Measurements from ENCODE around the gene DMXL2. TPM values are rescaled to one million over a fixed set of nuclear protein-coding genes. Genes with fewer than 3 reads are reported as not detected.
"Not testable (repeated sequence)": the region's sequence is repeated elsewhere in the genome, so short reads cannot be mapped to it uniquely, and the experiment has no call there.

DMXL2 gene
- total RNA-seq, 2 experiments from 2014 or later: 8.7 to 11.8 TPM

- POLR2A ChIA-PET: no interaction called here
- H3K36me3 Mint-ChIP-seq: no peaks in the 10 kb centered on the region
Observed at GRCh38 chr15:51425517-51426040, 197.0 kb downstream of the DMXL2 start.

GRCh38 chr15:51424780-51425179 is 197.8 kb downstream of the DMXL2 start:
- Mint-ChIP-seq H3K4me1 (no peaks in the 10 kb centered on the region), H3K36me3 (no peaks in the 10 kb centered on the region), H3K9me3 (no peaks in the 10 kb centered on the region), H3K27ac (no peak overlapping the region), H3K27me3 (peaks cover 2% of the 10 kb centered on the region), H3K4me3 (no peak overlapping the region)
- POLR2A ChIA-PET: no interaction called here
- ATAC-seq (ENCODE audit: low read depth) (no peak), DNase-seq (no peak)

More at GRCh38 chr15:51425517-51426040, 197.0 kb downstream of the DMXL2 start:
- DNase-seq (no peak), ATAC-seq (ENCODE audit: low read depth) (no peak)
- peaks cover 2% of the 10 kb centered on the region for H3K27me3 Mint-ChIP-seq
- H3K27ac Mint-ChIP-seq: no peak overlapping the region
- H3K4me3 Mint-ChIP-seq: no peak overlapping the region
- H3K4me1 Mint-ChIP-seq: no peaks in the 10 kb centered on the region
- no peaks in the 10 kb centered on the region for H3K9me3 Mint-ChIP-seq

GRCh38 chr15:51423040-51423439 is 199.5 kb downstream of the DMXL2 start:
- POLR2A ChIA-PET; H3K4me1 Mint-ChIP-seq; ATAC-seq (ENCODE audit: low read depth); H3K9me3 Mint-ChIP-seq; DNase-seq; H3K36me3 Mint-ChIP-seq; H3K27me3 Mint-ChIP-seq; H3K27ac Mint-ChIP-seq; H3K4me3 Mint-ChIP-seq: not testable (repeated sequence)

GRCh38 chr15:51416129-51416528 is 206.4 kb downstream of the DMXL2 start:
- Mint-ChIP-seq H3K36me3 (no peaks in the 10 kb centered on the region), H3K4me3 (no peak overlapping the region), H3K9me3 (no peaks in the 10 kb centered on the region), H3K4me1 (no peaks in the 10 kb centered on the region), H3K27me3 (peaks cover 7% of the 10 kb centered on the region), H3K27ac (no peak overlapping the region)
- ATAC-seq (ENCODE audit: low read depth) (no peak), DNase-seq (no peak)
- POLR2A ChIA-PET: no interaction called here

- POLR2A ChIA-PET: no interaction called here
- DNase-seq (no peak), ATAC-seq (ENCODE audit: low read depth) (no peak)
- Mint-ChIP-seq H3K27ac (no peak overlapping the region), H3K4me3 (no peak overlapping the region), H3K36me3 (no peaks in the 10 kb centered on the region), H3K4me1 (no peaks in the 10 kb centered on the region), H3K9me3 (no peaks in the 10 kb centered on the region), H3K27me3 (peaks cover 7% of the 10 kb centered on the region)
Observed at GRCh38 chr15:51414256-51414860, 208.2 kb downstream of the DMXL2 start.

- DNase-seq (no peak), ATAC-seq (ENCODE audit: low read depth) (no peak)
- Mint-ChIP-seq H3K27ac (no peak overlapping the region), H3K27me3 (peaks cover 31% of the 10 kb centered on the region), H3K4me1 (no peaks in the 10 kb centered on the region), H3K9me3 (no peaks in the 10 kb centered on the region), H3K36me3 (no peaks in the 10 kb centered on the region), H3K4me3 (no peak overlapping the region)
- POLR2A ChIA-PET: no interaction called here
Observed at GRCh38 chr15:51405693-51406523, 216.7 kb downstream of the DMXL2 start.

GRCh38 chr15:51403946-51404695 is 218.4 kb downstream of the DMXL2 start:
- DNase-seq: no peak
- POLR2A ChIA-PET: no interaction called here
- H3K9me3 Mint-ChIP-seq: no peaks in the 10 kb centered on the region
- no peak overlapping the region for H3K27ac Mint-ChIP-seq
- peaks cover 31% of the 10 kb centered on the region for H3K27me3 Mint-ChIP-seq
- no peak overlapping the region for H3K4me3 Mint-ChIP-seq
- no peak for ATAC-seq (ENCODE audit: low read depth)
- H3K4me1 Mint-ChIP-seq: no peaks in the 10 kb centered on the region
- no peaks in the 10 kb centered on the region for H3K36me3 Mint-ChIP-seq

- Mint-ChIP-seq H3K36me3 (no peaks in the 10 kb centered on the region), H3K9me3 (no peaks in the 10 kb centered on the region), H3K4me1 (no peaks in the 10 kb centered on the region), H3K27me3 (peaks cover 31% of the 10 kb centered on the region), H3K27ac (no peak overlapping the region), H3K4me3 (no peak overlapping the region)
- ATAC-seq (ENCODE audit: low read depth): no peak
- no peak for DNase-seq
- POLR2A ChIA-PET: no interaction called here
Observed at GRCh38 chr15:51403072-51403878, 219.3 kb downstream of the DMXL2 start.

GRCh38 chr15:51401872-51402517 is 220.6 kb downstream of the DMXL2 start:
- DNase-seq: no peak
- H3K27me3 Mint-ChIP-seq: peaks cover 26% of the 10 kb centered on the region
- no peak overlapping the region for H3K4me3 Mint-ChIP-seq
- H3K27ac Mint-ChIP-seq: no peak overlapping the region
- H3K9me3 Mint-ChIP-seq: no peaks in the 10 kb centered on the region
- POLR2A ChIA-PET: no interaction called here
- no peaks in the 10 kb centered on the region for H3K36me3 Mint-ChIP-seq
- no peaks in the 10 kb centered on the region for H3K4me1 Mint-ChIP-seq
- no peak for ATAC-seq (ENCODE audit: low read depth)

GRCh38 chr15:51401051-51401780 is 221.4 kb downstream of the DMXL2 start:
- POLR2A ChIA-PET: no interaction called here
- DNase-seq: no peak
- no peaks in the 10 kb centered on the region for H3K9me3 Mint-ChIP-seq
- ATAC-seq (ENCODE audit: low read depth): no peak
- H3K4me3 Mint-ChIP-seq: no peak overlapping the region
- H3K36me3 Mint-ChIP-seq: no peaks in the 10 kb centered on the region
- H3K4me1 Mint-ChIP-seq: no peaks in the 10 kb centered on the region
- H3K27ac Mint-ChIP-seq: no peak overlapping the region
- peaks cover 23% of the 10 kb centered on the region for H3K27me3 Mint-ChIP-seq

GRCh38 chr15:51398626-51399025 is 223.9 kb downstream of the DMXL2 start:
- Mint-ChIP-seq H3K36me3 (no peaks in the 10 kb centered on the region), H3K9me3 (no peaks in the 10 kb centered on the region), H3K4me3 (no peak overlapping the region), H3K4me1 (no peaks in the 10 kb centered on the region), H3K27me3 (peaks cover 10% of the 10 kb centered on the region), H3K27ac (no peak overlapping the region)
- DNase-seq (no peak), ATAC-seq (ENCODE audit: low read depth) (no peak)
- POLR2A ChIA-PET: no interaction called here

All from activated naive CD8-positive, alpha-beta T cell treated with anti-CD3 and anti-CD28 coated beads, Interleukin-2, amount 10 ng/mL, durations not matched to agents 7 days and 5 days (primary cell).